Measurements from ENCODE around the gene DKKL1.

Gene DKKL1

GRCh38 chr19:49415102-49415809 is 51.6 kb downstream of the DKKL1 start:
- Histone ChIP-seq H3K9ac (ENCODE audit: low read length in 2 of 2) (no peak overlapping the region), H3K27me3 (ENCODE audit: control insufficient read depth in 1 of 2, insufficient read depth in 2 of 2, low read length in 2 of 2) (peaks cover 23 to 42% of the 10 kb centered on the region in 2 donors)

GRCh38 chr19:49415810-49416200 is 52.1 kb downstream of the DKKL1 start:
- peaks cover 27 to 43% of the 10 kb centered on the region in 2 donors for H3K27me3 ChIP-seq (ENCODE audit: control insufficient read depth in 1 of 2, insufficient read depth in 2 of 2, low read length in 2 of 2)

More at GRCh38 chr19:49415102-49415809, 51.6 kb downstream of the DKKL1 start:
- Histone ChIP-seq H3K4me3 (ENCODE audit: low read length in 2 of 2) (no peak overlapping the region), H3K27ac (ENCODE audit: low read length) (no peak overlapping the region), H3K4me1 (ENCODE audit: control insufficient read depth, insufficient read depth, low read length) (no peaks in the 10 kb centered on the region), H3K36me3 (ENCODE audit: control insufficient read depth in 2 of 2, insufficient read depth in 2 of 2, low read length in 2 of 2) (no peaks in the 10 kb centered on the region), H3K9me3 (ENCODE audit: control insufficient read depth in 2 of 2, low read length in 2 of 2) (no peaks in the 10 kb centered on the region)

GRCh38 chr19:49417088-49417487 is 53.4 kb downstream of the DKKL1 start:
- no peak overlapping the region for H3K9ac ChIP-seq (ENCODE audit: low read length in 2 of 2)
- H3K4me1 ChIP-seq (ENCODE audit: control insufficient read depth, insufficient read depth, low read length): peaks cover 2% of the 10 kb centered on the region
- H3K36me3 ChIP-seq (ENCODE audit: control insufficient read depth in 2 of 2, insufficient read depth in 2 of 2, low read length in 2 of 2): no peaks in the 10 kb centered on the region
- peaks cover 36 to 53% of the 10 kb centered on the region in 2 donors for H3K27me3 ChIP-seq (ENCODE audit: control insufficient read depth in 1 of 2, insufficient read depth in 2 of 2, low read length in 2 of 2)
- H3K27ac ChIP-seq (ENCODE audit: low read length): no peak overlapping the region
- no peaks in the 10 kb centered on the region for H3K9me3 ChIP-seq (ENCODE audit: control insufficient read depth in 2 of 2, low read length in 2 of 2)
- no peak overlapping the region for H3K4me3 ChIP-seq (ENCODE audit: low read length in 2 of 2)

More at GRCh38 chr19:49415810-49416200, 52.1 kb downstream of the DKKL1 start:
- Histone ChIP-seq H3K9ac (ENCODE audit: low read length in 2 of 2) (no peak overlapping the region), H3K4me3 (ENCODE audit: low read length in 2 of 2) (no peak overlapping the region), H3K4me1 (ENCODE audit: control insufficient read depth, insufficient read depth, low read length) (no peaks in the 10 kb centered on the region), H3K27ac (ENCODE audit: low read length) (no peak overlapping the region), H3K36me3 (ENCODE audit: control insufficient read depth in 2 of 2, insufficient read depth in 2 of 2, low read length in 2 of 2) (no peaks in the 10 kb centered on the region), H3K9me3 (ENCODE audit: control insufficient read depth in 2 of 2, low read length in 2 of 2) (no peaks in the 10 kb centered on the region)

GRCh38 chr19:49418511-49418910 is 54.8 kb downstream of the DKKL1 start:
- H3K36me3 ChIP-seq (ENCODE audit: control insufficient read depth in 2 of 2, insufficient read depth in 2 of 2, low read length in 2 of 2): no peaks in the 10 kb centered on the region
- no peak overlapping the region for H3K27ac ChIP-seq (ENCODE audit: low read length)
- peaks cover 48 to 61% of the 10 kb centered on the region in 2 donors for H3K27me3 ChIP-seq (ENCODE audit: control insufficient read depth in 1 of 2, insufficient read depth in 2 of 2, low read length in 2 of 2)
- H3K4me1 ChIP-seq (ENCODE audit: control insufficient read depth, insufficient read depth, low read length): peaks cover 14% of the 10 kb centered on the region
- no peak overlapping the region for H3K9ac ChIP-seq (ENCODE audit: low read length in 2 of 2)
- H3K4me3 ChIP-seq (ENCODE audit: low read length in 2 of 2): no peak overlapping the region
- H3K9me3 ChIP-seq (ENCODE audit: control insufficient read depth in 2 of 2, low read length in 2 of 2): no peaks in the 10 kb centered on the region

- Histone ChIP-seq H3K4me1 (ENCODE audit: control insufficient read depth, insufficient read depth, low read length) (peaks cover 17% of the 10 kb centered on the region), H3K9me3 (ENCODE audit: control insufficient read depth in 2 of 2, low read length in 2 of 2) (no peaks in the 10 kb centered on the region), H3K36me3 (ENCODE audit: control insufficient read depth in 2 of 2, insufficient read depth in 2 of 2, low read length in 2 of 2) (no peaks in the 10 kb centered on the region), H3K27ac (ENCODE audit: low read length) (no peak overlapping the region), H3K9ac (ENCODE audit: low read length in 2 of 2) (no peak overlapping the region), H3K4me3 (ENCODE audit: low read length in 2 of 2) (no peak overlapping the region), H3K27me3 (ENCODE audit: control insufficient read depth in 1 of 2, insufficient read depth in 2 of 2, low read length in 2 of 2) (peaks cover 52 to 65% of the 10 kb centered on the region in 2 donors)
Measured at GRCh38 chr19:49419173-49419572, 55.5 kb downstream of the DKKL1 start.

GRCh38 chr19:49420227-49420626 is 56.5 kb downstream of the DKKL1 start:
- Histone ChIP-seq H3K4me3 (ENCODE audit: low read length in 2 of 2) (no peak overlapping the region), H3K4me1 (ENCODE audit: control insufficient read depth, insufficient read depth, low read length) (peaks cover 17% of the 10 kb centered on the region), H3K36me3 (ENCODE audit: control insufficient read depth in 2 of 2, insufficient read depth in 2 of 2, low read length in 2 of 2) (no peaks in the 10 kb centered on the region), H3K9me3 (ENCODE audit: control insufficient read depth in 2 of 2, low read length in 2 of 2) (no peaks in the 10 kb centered on the region), H3K27me3 (ENCODE audit: control insufficient read depth in 1 of 2, insufficient read depth in 2 of 2, low read length in 2 of 2) (peaks cover 57 to 68% of the 10 kb centered on the region in 2 donors), H3K27ac (ENCODE audit: low read length) (no peak overlapping the region), H3K9ac (ENCODE audit: low read length in 2 of 2) (no peak overlapping the region)

- H3K4me1 ChIP-seq (ENCODE audit: control insufficient read depth, insufficient read depth, low read length): peaks cover 17% of the 10 kb centered on the region
- H3K4me3 ChIP-seq (ENCODE audit: low read length in 2 of 2): no peak overlapping the region
- no peaks in the 10 kb centered on the region for H3K36me3 ChIP-seq (ENCODE audit: control insufficient read depth in 2 of 2, insufficient read depth in 2 of 2, low read length in 2 of 2)
- no peak overlapping the region for H3K27ac ChIP-seq (ENCODE audit: low read length)
- no peaks in the 10 kb centered on the region for H3K9me3 ChIP-seq (ENCODE audit: control insufficient read depth in 2 of 2, low read length in 2 of 2)
- H3K9ac ChIP-seq (ENCODE audit: low read length in 2 of 2): no peak overlapping the region
- peaks cover 68 to 75% of the 10 kb centered on the region in 2 donors for H3K27me3 ChIP-seq (ENCODE audit: control insufficient read depth in 1 of 2, insufficient read depth in 2 of 2, low read length in 2 of 2)
Measured at GRCh38 chr19:49421039-49421877, 57.6 kb downstream of the DKKL1 start.

- Histone ChIP-seq H3K4me1 (ENCODE audit: control insufficient read depth, insufficient read depth, low read length) (peaks cover 17% of the 10 kb centered on the region), H3K36me3 (ENCODE audit: control insufficient read depth in 2 of 2, insufficient read depth in 2 of 2, low read length in 2 of 2) (no peaks in the 10 kb centered on the region), H3K9me3 (ENCODE audit: control insufficient read depth in 2 of 2, low read length in 2 of 2) (no peaks in the 10 kb centered on the region), H3K4me3 (ENCODE audit: low read length in 2 of 2) (no peak overlapping the region), H3K27me3 (ENCODE audit: control insufficient read depth in 1 of 2, insufficient read depth in 2 of 2, low read length in 2 of 2) (peaks cover 74 to 76% of the 10 kb centered on the region in 2 donors), H3K9ac (ENCODE audit: low read length in 2 of 2) (no peak overlapping the region), H3K27ac (ENCODE audit: low read length) (no peak overlapping the region)
Measured at GRCh38 chr19:49421878-49422202, 58.2 kb downstream of the DKKL1 start.

- Histone ChIP-seq H3K4me3 (ENCODE audit: low read length in 2 of 2) (peak overlapping the region; percentile 31 to 54), H3K36me3 (ENCODE audit: control insufficient read depth in 2 of 2, insufficient read depth in 2 of 2, low read length in 2 of 2) (no peaks in the 10 kb centered on the region), H3K9ac (ENCODE audit: low read length in 2 of 2) (no peak overlapping the region)
Measured at GRCh38 chr19:49422407-49423070, 58.9 kb downstream of the DKKL1 start.

GRCh38 chr19:49423071-49423984 is 59.7 kb downstream of the DKKL1 start, which contains the start of gene PTH2:
PTH2 (minus strand) TSS chr19:49423441; CDS start chr19:49423339, 102 bp downstream.
- Histone ChIP-seq H3K9me3 (ENCODE audit: control insufficient read depth in 2 of 2, low read length in 2 of 2) (no peaks in the 10 kb centered on the region), H3K9ac (ENCODE audit: low read length in 2 of 2) (no peak within 1 kb of the TSS), H3K27ac (ENCODE audit: low read length) (no peak within 1 kb of the TSS), H3K4me3 (ENCODE audit: low read length in 2 of 2) (peak within 1 kb of the TSS; percentile 31 to 54), H3K27me3 (ENCODE audit: control insufficient read depth in 1 of 2, insufficient read depth in 2 of 2, low read length in 2 of 2) (peaks cover 80 to 81% of the 10 kb centered on the region in 2 donors), H3K36me3 (ENCODE audit: control insufficient read depth in 2 of 2, insufficient read depth in 2 of 2, low read length in 2 of 2) (no peaks in the 10 kb centered on the region), H3K4me1 (ENCODE audit: control insufficient read depth, insufficient read depth, low read length) (peaks cover 24% of the 10 kb centered on the region)

More at GRCh38 chr19:49422407-49423070, 58.9 kb downstream of the DKKL1 start:
- Histone ChIP-seq H3K4me1 (ENCODE audit: control insufficient read depth, insufficient read depth, low read length) (peaks cover 17% of the 10 kb centered on the region), H3K27ac (ENCODE audit: low read length) (no peak overlapping the region), H3K9me3 (ENCODE audit: control insufficient read depth in 2 of 2, low read length in 2 of 2) (no peaks in the 10 kb centered on the region), H3K27me3 (ENCODE audit: control insufficient read depth in 1 of 2, insufficient read depth in 2 of 2, low read length in 2 of 2) (peaks cover 76 to 78% of the 10 kb centered on the region in 2 donors)

Data from stomach smooth muscle (tissue), 2 donors.